ENCODE results near the gene ERCC4.

GRCh38 chr16:13906168-13907089, 13.5 kb upstream of the ERCC4 start:
- TF ChIP-seq, protein P1, sequence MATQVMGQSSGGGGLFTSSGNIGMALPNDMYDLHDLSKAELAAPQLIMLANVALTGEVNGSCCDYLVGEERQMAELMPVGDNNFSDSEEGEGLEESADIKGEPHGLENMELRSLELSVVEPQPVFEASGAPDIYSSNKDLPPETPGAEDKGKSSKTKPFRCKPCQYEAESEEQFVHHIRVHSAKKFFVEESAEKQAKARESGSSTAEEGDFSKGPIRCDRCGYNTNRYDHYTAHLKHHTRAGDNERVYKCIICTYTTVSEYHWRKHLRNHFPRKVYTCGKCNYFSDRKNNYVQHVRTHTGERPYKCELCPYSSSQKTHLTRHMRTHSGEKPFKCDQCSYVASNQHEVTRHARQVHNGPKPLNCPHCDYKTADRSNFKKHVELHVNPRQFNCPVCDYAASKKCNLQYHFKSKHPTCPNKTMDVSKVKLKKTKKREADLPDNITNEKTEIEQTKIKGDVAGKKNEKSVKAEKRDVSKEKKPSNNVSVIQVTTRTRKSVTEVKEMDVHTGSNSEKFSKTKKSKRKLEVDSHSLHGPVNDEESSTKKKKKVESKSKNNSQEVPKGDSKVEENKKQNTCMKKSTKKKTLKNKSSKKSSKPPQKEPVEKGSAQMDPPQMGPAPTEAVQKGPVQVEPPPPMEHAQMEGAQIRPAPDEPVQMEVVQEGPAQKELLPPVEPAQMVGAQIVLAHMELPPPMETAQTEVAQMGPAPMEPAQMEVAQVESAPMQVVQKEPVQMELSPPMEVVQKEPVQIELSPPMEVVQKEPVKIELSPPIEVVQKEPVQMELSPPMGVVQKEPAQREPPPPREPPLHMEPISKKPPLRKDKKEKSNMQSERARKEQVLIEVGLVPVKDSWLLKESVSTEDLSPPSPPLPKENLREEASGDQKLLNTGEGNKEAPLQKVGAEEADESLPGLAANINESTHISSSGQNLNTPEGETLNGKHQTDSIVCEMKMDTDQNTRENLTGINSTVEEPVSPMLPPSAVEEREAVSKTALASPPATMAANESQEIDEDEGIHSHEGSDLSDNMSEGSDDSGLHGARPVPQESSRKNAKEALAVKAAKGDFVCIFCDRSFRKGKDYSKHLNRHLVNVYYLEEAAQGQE (IDR thresholded peaks at IDR 0.05) = no peak
- TF ChIP-seq ESRRA (IDR thresholded peaks at IDR 0.05; ENCODE audit: borderline replicate concordance, low read length) = no peak
- TF ChIP-seq CTCF (IDR thresholded peaks at IDR 0.05) = no peak
- no peak for TF ChIP-seq EHMT2 (IDR thresholded peaks at IDR 0.05; ENCODE audit: low read depth)
- TF ChIP-seq, protein P2, sequence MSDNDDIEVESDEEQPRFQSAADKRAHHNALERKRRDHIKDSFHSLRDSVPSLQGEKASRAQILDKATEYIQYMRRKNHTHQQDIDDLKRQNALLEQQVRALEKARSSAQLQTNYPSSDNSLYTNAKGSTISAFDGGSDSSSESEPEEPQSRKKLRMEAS (IDR thresholded peaks at IDR 0.05) = no peak
- no peak for TF ChIP-seq POLR2AphosphoS2 (conservative IDR thresholded peaks at IDR 0.05; ENCODE audit: low read length)
- no peak for TF ChIP-seq RAD21 (conservative IDR thresholded peaks at IDR 0.05 in 1 of 2, IDR thresholded peaks at IDR 0.05 in 1 of 2)
